ENCODE data around the gene POPDC2. TPM values are rescaled to one million over a fixed set of nuclear protein-coding genes. Genes with fewer than 3 reads are reported as not detected.
A peak's percentile ranks its signal among the peaks of the same experiment; 100 is the strongest.

POPDC2 gene
- total and polyA plus RNA-seq, 10 of the 15 experiments (the other 5 are each of a cell fraction or from before 2014, with no cell fraction given) = 1.8 to 12.7 (median 3.5) TPM

DNA sequence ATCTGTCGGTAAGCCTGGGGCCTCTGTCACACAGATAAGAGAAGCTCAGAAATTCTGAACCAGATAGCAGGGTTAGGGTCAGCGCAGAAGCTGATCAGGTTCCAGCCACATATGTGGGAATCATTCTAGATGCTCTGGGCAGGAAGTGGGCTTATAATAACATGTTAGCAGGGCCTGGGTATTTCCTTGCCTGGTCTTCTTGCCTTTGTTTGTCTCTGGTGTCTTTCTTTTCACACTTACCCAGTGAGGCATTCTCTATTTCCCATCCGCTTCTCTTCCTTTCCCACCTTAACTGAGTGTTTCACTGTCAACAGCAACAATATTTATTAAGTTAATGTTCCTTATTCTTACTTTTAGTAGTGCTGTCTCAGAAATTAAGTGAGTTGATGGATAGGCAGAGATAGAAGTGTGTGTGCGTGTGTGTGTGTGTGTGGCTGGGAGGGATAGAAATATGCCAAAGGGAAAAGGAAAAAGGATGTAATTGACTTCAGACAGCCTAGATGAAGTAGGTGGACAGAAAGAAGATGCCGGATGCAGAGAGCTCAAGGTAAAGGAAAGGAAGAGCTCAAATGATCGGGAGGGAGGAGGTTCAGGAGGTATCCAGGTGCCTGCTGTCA, 60.7 kb downstream of the POPDC2 start:
- in situ Hi-C loops (cut with MboI) = loop anchor here (5.0 kb wide), 1 partner anchor 78 kb away; the partner anchor contains the start of gene COX17
- POLR2A ChIA-PET = interaction anchor here (0.8 to 10.4 kb wide), 25 partner anchors 11 to 305 kb away, joined by 3 to 133 read pairs (median 8); partner anchors contain the start of genes ADPRH, CD80, COX17 and TIMMDC1
- FAIRE-seq = no peak
- TF ChIP-seq CREM (IDR thresholded peaks at IDR 0.05; ENCODE audit: low read depth) = no peak
- 0 out of 2 replicates have a peak, but pooled peaks have one; percentile 10 for TF ChIP-seq ATF7 (IDR thresholded peaks at IDR 0.05; ENCODE audit: low read depth)
- TF ChIP-seq RUNX3 (IDR thresholded peaks at IDR 0.05; ENCODE audit: low read length) = peak; percentile 54
- TF ChIP-seq TBL1XR1 (IDR thresholded peaks at IDR 0.05; ENCODE audit: low read depth, low read length) = 0 out of 2 replicates have a peak, but pooled peaks have one; percentile 17
- TF ChIP-seq BMI1 (IDR thresholded peaks at IDR 0.05; ENCODE audit: borderline replicate concordance) = peak; percentile 27; the same call in 1 of the 2 replicates
- TF ChIP-seq, protein P1, sequence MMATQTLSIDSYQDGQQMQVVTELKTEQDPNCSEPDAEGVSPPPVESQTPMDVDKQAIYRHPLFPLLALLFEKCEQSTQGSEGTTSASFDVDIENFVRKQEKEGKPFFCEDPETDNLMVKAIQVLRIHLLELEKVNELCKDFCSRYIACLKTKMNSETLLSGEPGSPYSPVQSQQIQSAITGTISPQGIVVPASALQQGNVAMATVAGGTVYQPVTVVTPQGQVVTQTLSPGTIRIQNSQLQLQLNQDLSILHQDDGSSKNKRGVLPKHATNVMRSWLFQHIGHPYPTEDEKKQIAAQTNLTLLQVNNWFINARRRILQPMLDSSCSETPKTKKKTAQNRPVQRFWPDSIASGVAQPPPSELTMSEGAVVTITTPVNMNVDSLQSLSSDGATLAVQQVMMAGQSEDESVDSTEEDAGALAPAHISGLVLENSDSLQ (IDR thresholded peaks at IDR 0.05) = 0 out of 2 replicates have a peak, but pooled peaks have one; percentile 28
- TF ChIP-seq, protein P2, sequence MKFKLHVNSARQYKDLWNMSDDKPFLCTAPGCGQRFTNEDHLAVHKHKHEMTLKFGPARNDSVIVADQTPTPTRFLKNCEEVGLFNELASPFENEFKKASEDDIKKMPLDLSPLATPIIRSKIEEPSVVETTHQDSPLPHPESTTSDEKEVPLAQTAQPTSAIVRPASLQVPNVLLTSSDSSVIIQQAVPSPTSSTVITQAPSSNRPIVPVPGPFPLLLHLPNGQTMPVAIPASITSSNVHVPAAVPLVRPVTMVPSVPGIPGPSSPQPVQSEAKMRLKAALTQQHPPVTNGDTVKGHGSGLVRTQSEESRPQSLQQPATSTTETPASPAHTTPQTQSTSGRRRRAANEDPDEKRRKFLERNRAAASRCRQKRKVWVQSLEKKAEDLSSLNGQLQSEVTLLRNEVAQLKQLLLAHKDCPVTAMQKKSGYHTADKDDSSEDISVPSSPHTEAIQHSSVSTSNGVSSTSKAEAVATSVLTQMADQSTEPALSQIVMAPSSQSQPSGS (IDR thresholded peaks at IDR 0.05; ENCODE audit: low read length) = peak; percentile 52
- no peak for TF ChIP-seq ZNF207 (IDR thresholded peaks at IDR 0.05; ENCODE audit: borderline replicate concordance)
- TF ChIP-seq, protein P3, sequence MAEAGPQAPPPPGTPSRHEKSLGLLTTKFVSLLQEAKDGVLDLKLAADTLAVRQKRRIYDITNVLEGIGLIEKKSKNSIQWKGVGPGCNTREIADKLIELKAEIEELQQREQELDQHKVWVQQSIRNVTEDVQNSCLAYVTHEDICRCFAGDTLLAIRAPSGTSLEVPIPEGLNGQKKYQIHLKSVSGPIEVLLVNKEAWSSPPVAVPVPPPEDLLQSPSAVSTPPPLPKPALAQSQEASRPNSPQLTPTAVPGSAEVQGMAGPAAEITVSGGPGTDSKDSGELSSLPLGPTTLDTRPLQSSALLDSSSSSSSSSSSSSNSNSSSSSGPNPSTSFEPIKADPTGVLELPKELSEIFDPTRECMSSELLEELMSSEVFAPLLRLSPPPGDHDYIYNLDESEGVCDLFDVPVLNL (IDR thresholded peaks at IDR 0.05; ENCODE audit: low read depth, low read length) = no peak
- no peak for TF ChIP-seq NFXL1 (IDR thresholded peaks at IDR 0.05; ENCODE audit: borderline replicate concordance)
- TF ChIP-seq CEBPB (IDR thresholded peaks at IDR 0.05; ENCODE audit: borderline replicate concordance in 1 of 2, low read depth in 2 of 2, low read length in 2 of 2) = no peak
- peak; percentile 13; the same call in 1 of the 2 replicates for TF ChIP-seq EED (IDR thresholded peaks at IDR 0.05; ENCODE audit: low read depth)
- TF ChIP-seq, protein P4, sequence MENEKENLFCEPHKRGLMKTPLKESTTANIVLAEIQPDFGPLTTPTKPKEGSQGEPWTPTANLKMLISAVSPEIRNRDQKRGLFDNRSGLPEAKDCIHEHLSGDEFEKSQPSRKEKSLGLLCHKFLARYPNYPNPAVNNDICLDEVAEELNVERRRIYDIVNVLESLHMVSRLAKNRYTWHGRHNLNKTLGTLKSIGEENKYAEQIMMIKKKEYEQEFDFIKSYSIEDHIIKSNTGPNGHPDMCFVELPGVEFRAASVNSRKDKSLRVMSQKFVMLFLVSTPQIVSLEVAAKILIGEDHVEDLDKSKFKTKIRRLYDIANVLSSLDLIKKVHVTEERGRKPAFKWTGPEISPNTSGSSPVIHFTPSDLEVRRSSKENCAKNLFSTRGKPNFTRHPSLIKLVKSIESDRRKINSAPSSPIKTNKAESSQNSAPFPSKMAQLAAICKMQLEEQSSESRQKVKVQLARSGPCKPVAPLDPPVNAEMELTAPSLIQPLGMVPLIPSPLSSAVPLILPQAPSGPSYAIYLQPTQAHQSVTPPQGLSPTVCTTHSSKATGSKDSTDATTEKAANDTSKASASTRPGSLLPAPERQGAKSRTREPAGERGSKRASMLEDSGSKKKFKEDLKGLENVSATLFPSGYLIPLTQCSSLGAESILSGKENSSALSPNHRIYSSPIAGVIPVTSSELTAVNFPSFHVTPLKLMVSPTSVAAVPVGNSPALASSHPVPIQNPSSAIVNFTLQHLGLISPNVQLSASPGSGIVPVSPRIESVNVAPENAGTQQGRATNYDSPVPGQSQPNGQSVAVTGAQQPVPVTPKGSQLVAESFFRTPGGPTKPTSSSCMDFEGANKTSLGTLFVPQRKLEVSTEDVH (IDR thresholded peaks at IDR 0.05; ENCODE audit: low read depth, partially characterized antibody) = no peak
- TF ChIP-seq FOXM1 (IDR thresholded peaks at IDR 0.05; ENCODE audit: low read depth, low read length) = peak; percentile 58; the same call in 1 of the 2 replicates
- TF ChIP-seq POLR2AphosphoS5 (IDR thresholded peaks at IDR 0.05; ENCODE audit: low read length) = peak; percentile 39; the same call in 1 of the 2 replicates

More for the DNA sequence above, 60.7 kb downstream of the POPDC2 start:
- no TSS peak for BruUV-seq (replicated peaks)
- H3K27ac ChIP-seq (ENCODE audit: control insufficient read depth, insufficient read depth) = peak overlapping the region; percentile 87
- ChIA-PET RAD21 (ENCODE audit: unreplicated experiment) (interaction anchor here (1.0 to 7.2 kb wide), 30 partner anchors 13 to 818 kb away, joined by 3 to 239 read pairs (median 12); partner anchors contain the start of genes ADPRH, ARHGAP31, CD80 and COX17), CTCF (interaction anchor here (0.6 to 9.5 kb wide), 35 partner anchors 9 to 359 kb away, joined by 3 to 296 read pairs (median 10); partner anchors contain the start of genes ADPRH, B4GALT4, CD80 and COX17), SMC1A (ENCODE audit: uncharacterized antibody, unreplicated experiment) (interaction anchor here (0.6 to 7.6 kb wide), 33 partner anchors 11 to 365 kb away, joined by 3 to 329 read pairs (median 7); partner anchors contain the start of genes ADPRH, CD80, COX17 and TIMMDC1)
- no peaks in the 10 kb centered on the region for H3K36me3 ChIP-seq (ENCODE audit: control insufficient read depth in 2 of 2, insufficient read depth in 2 of 2, low read length in 1 of 2)
- no peaks in the 10 kb centered on the region for H4K20me1 ChIP-seq (ENCODE audit: control insufficient read depth, insufficient read depth)
- H3K9me3 ChIP-seq (replicated peaks; ENCODE audit: control insufficient read depth, insufficient read depth, low read length) = no peaks in the 10 kb centered on the region
- WGBS (ENCODE audit: insufficient coverage, insufficient replicate concordance, low lambda C conversion rate, missing lambda C conversion rate) = 21% methylated on average over 6 of the region's 6 CpGs
- DNase-seq (ENCODE audit: low read depth, low spot score) (no peak), ATAC-seq (peak; percentile 11)
- peak overlapping the region; percentile 68; the same call in 1 of the 2 replicates for H2AFZ ChIP-seq (ENCODE audit: control insufficient read depth, low read depth, low read length)
- H3K4me1 ChIP-seq (ENCODE audit: control insufficient read depth, insufficient read depth, low read length) = peaks cover 64% of the 10 kb centered on the region
- H3K79me2 ChIP-seq (ENCODE audit: control insufficient read depth, insufficient read depth, low read length) = peaks cover 26% of the 10 kb centered on the region
- intact Hi-C loops (cut with micrococcal nuclease; ENCODE audit: unreplicated experiment) = loop anchor here (1.0 kb wide), 3 partner anchors 39 to 98 kb away; partner anchors contain the start of gene COX17
- H3K4me2 ChIP-seq (ENCODE audit: control insufficient read depth, insufficient read depth) = peak overlapping the region; percentile 80
- H3K9ac ChIP-seq (ENCODE audit: control insufficient read depth, insufficient read depth, low read length) = peak overlapping the region; percentile 80
- no peaks in the 10 kb centered on the region for H3K27me3 ChIP-seq (replicated peaks in 1 of 2; ENCODE audit: control insufficient read depth in 2 of 2, insufficient read depth in 2 of 2, low read length in 1 of 2)
- peak overlapping the region; percentile 43 for H3K4me3 ChIP-seq
